Stimulated activated CD8-positive, alpha-beta memory T cell treated with anti-CD3 and anti-CD28 coated beads, Interleukin-4, amount 100 ng/mL, for 4 hours (primary cell): ENCODE measurements around the gene RPH3AL.

ENCODE experiments used
- DNase-seq, 2 donors: peaks; one replicate each; pipeline ENCODE4 v3.0.0-alpha.2; 2020; ENCODE audit warnings: low read depth in 2 of 2, low spot score in 1 of 2

The RPH3AL gene

DNA sequence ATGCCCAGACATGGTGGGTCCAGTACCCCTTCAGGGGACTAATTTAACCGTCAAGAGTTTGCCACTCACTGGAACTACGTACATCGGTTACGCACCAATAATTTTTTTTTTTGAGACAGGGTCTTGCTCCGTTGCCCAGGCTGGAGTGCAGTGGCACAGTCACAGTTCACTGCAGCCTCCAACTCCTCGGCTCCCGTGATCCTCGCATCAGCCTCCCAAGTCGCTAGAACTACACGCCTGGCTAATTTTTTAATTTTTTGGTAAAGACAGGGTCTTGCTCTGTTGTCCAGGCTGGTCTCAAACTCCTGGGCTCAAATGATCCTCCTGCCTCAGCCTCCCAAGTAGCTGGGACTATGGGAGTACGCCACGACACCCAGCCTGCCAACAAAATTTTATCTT is 15.6 kb downstream of the RPH3AL start:
- no peak for DNase-seq

DNA sequence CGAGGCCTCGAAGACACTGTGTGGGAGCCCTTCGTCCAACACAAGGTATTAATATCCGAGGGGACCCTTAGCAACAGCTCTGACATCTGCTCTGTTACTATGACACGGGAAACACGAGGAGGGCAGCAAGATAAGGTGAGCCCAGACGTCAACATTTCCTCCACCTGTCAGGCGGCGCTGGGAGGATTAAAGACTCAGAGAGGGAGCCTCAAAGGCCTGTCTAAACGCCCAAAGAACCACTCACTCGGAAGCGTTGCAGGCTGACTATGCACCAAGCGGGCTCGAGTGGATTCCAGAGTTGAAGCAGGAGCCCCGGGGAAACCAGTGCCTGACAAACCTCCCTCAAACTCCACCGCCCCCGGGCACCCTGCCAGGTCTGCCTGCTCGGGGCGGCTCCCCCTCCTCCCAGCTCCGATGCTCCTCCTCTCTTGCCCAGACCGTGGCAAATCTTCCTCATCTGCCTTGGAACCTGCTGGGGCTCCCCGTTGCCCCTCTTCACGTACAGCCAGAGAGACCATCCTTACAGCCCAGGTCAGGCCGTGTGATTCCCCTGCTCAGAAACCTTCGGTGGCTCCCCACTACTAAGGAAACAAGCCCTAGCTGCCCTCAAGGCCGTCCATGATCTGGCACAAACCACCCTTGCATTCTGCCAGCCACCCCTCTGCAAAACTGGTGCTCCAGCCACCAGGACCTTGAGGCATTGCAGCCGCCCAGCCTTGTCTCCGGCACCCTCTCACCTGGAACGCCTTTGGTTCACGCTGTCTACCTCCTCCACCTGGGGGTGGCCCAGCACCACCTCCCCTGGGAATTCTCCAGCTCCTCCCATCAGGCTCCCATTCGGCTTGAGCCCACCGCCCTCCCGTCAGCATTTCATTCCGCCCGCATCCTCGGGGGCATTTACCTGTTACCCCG is 16.2 kb downstream of the RPH3AL start:
- DNase-seq, result peak in 1 of 2 donors; percentile 7

DNA sequence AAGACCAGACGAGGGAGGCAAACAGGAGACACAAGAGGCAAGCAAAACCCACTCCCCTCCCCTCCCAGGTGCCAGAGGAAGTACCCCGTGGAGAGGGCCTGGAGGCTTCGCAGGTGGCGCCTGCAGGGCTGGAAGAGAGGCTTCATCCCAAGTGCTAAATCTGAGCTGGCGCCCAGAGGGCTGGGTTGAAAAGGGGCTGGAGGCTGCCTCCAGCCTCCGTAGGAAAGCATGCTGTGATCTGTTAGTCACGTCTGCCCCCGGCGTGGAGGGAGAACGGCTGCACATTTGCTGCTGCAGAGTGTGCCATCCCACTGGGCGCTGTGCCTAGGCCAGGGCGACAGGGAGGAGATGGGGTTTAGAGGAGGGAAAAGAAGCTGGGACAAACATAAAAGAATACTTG is 16.9 kb downstream of the RPH3AL start:
- DNase-seq, result no peak

DNA sequence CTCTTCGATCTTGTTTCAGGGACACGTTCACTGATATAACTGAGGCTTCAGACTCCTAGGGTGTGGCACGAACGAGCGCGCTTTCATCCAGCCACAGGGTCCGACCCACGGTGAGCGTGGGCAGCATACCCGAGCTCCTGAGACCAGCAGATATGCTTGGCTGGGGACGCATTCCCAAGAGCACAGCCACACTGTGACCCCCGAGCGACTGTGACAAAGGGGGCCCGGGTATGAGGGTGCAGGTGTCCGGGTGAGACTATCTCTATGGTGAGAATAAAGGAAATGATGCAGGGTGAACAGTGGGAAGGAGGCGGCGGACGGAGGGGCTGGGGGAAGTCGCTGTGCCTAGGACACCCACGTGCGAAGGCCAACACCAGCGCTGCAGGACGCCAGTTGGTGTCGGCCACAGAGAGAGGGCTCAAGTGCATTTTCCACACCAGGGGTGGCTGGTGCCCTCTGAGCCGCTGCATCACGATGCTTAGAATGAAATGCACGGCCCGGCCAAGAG is 17.6 kb downstream of the RPH3AL start:
- DNase-seq, result no peak

DNA sequence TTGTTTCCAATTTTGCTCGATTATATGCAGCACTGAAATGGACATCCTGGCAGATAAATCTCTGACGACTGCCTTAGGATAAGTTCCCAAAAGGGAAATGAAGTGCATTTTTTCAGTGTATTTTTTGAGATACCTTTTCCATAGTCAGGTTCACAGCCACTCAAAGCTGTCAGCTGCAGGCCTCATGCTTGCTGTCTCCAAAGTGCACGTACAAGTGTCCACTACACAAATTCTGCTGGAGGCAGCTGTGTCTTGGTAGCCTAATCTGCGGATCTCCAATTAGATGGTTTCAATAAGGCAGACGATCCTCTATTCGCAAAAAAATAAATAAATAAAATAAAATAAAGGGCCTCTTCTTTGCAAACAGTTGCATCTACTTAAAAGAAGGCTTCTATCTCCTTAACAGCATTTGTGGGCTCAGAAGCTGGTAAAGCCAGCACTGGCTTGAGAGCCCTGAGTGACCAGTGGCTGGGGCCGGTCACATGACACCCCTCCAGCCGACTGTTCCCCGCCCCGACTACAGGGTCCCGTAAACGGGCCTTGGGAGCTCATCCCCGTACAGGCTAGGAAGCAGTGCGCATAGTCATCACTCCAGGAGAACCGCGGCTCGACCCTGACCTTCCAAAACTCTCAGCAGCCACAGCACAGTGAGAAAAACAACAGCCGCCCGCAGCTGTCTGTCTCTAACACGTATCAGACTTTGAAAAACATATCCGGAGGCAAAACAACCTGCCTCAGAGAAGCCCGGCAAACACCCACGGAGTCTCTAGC is 18.8 kb downstream of the RPH3AL start:
- DNase-seq, result no peak

DNA sequence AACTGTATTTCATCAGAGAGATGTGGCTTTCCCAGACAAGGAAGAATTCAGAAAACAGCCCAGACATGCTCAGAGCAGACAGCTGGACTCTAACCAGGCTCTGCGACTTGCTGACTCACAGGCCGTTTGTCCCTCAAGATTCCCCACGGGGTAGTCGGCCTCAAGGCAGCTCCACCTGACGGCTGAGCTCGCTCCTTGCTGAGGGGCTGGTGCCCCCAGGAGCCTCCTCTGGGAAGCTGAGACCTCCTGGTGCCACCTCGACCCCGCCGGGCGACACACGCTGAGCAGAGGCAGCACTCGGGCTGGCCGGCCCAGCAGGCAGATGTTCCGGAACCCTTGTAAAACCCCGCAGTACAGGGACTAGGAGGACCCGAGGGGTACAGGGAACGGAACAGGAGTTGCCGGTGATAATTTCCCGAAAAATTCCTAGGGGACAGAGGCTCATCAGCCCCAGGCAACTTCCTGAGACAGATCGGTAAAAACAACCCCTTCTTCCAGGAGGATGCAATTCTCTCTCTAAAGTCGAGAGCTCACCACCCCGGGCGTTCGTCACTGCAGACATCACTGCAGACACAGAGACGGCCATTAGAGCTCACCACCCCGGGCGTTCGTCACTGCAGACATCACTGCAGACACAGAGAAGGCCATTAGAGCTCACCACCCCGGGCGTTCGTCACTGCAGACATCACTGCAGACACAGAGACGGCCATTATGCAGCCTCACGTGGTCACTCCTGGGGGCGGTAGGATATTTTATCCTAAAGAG is 19.9 kb downstream of the RPH3AL start:
- no peak for DNase-seq

DNA sequence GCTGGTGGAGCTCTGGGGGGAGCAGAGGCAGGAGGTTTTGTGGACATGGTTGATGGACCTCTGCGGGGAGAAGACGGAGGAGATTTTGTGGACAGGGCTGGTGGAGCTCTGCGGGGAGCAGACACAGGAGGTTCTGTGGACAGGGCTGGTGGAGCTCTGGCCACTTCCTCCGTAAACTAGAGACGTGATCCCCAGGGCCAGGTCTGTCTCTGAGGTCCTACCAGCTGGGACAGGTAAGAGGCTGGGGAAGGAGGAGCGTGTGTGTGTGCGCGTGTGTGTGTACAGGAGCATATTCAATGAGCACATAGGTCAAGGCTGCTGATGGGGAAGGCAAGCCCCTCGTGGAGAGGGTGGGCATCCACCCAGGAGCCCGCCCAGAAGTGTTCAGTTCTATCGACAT is 20.6 kb downstream of the RPH3AL start:
- DNase-seq, result no peak

DNA sequence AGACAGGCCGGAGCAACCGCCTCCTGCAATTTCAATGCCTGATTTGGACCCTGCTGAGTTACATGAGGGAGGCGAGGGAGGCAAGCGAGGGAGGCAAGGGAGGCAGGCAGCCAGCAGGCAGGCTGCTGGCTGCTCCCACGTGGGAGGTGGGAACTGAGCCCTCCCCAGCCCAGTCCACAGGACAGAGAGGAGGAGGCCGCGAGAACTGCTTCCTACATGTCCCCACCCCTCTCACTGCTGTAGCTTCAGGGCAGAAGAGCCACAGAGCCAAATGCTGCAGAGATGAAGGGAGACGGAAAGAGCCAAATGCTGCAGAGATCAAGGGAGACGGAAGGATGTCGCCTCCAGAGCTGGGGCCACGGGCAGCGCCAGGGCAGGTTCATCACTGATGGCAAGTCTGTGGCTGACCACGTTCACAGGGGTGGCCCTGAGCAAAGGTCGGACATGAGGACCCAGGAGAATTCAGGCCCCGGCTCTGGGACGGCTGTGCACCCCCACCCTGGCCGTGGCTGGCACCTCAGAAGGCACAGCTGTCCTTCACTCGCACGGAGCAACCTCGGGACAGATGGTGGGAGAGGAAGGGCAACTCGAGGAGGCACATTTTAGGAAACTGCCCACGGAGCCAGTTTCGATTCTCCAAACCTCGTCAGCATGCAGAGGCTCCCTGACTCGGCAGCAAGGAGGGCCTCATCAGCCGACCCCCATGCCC is 21.5 kb downstream of the RPH3AL start:
- no peak for DNase-seq

DNA sequence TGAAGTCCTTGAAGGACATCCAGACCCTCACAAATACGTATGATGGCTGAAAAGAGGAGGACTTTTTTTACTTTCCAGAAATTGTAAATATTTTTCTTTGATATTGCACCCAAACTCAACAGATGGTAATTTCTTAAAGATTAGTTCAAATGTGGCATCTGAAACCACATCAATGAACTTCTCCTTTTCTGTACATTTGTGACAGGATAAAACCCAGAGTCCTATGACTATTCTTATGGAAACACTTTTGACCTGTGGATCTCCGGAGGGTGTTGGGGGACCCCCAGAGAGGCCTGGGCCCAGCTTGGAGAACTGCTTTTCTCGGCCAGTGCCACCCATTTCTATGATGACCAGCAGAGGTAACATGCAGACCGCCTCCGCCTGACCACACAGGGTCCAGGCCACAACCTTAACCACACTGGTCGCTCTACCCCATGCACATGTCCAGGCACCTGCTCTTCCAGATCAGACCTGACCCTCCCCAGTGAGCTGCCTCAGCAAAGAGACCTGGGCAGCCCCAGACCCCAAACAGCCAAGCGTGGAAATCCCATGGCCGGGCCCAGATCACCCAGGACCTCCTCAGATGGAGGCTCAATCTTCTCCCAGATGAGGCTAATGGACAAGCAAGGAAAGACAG is 22.7 kb downstream of the RPH3AL start:
- DNase-seq, result no peak

DNA sequence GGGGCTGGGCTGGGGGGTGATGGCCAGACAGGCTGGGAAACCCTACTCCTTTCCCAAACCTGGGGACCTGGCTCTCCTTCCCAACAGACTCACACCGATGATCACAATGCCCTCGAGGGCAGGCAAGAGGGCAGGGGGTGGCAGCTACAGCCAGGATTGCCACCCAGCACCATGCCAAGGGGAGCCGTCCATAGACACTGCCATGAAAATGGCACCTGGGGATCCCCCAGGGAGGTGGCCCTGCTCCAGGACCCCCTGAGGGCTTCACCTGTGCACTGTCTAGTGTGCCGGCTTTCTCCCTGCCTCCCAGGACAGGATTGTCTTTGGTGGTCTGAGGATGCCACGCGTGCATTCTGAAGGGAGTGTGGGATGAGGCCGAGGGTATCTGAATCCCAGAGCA is 24.6 kb downstream of the RPH3AL start:
- no peak for DNase-seq

DNA sequence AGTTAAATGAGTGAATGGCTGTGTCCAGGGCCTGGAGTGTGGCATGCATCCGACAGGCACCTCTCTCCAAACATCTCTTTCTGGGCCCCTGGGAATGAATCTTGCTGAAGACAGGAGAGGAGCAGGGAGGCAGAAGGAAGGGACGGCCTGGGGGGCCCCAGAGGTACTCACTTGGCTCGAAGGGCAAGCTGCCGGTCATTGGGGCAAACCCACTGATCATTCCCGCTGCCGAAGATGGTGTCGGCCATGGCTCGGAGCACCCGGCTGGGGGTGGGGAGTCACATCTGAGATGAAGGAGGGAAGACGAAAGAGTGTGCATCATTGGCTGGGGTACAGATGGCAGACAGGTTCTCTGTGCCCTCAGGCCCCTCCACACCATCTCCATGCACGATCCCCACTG is 25.3 kb downstream of the RPH3AL start:
- no peak for DNase-seq

DNA sequence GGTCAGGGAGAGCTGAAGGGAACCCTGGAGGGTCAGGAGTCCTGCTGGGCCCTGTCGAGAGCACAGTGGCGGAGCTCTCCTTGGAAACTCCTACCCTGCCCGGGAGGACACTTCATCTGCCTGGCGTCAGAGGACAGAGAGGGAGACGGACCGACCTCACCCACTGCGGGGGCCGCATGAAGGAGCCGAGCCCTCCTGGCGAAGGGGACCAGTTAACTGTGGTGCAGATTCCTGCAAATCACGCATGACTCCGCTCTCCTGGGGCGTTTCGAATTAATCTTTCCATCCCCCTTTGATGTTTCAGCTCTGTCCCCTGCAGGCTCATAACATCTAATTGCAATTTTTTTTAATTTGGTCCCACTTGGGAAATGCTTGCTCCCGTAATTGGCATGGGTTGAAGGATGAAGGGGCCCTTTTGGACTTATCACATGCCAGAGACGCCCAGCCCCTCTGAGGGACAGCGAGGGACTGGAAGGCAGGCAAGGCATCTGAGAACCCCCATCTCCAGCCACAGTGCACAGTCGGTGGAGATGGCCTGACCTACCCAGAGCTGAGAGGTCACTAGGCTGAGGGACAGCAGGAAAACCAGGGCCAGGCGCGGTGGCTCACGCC is 26.5 kb downstream of the RPH3AL start:
- no peak for DNase-seq

DNA sequence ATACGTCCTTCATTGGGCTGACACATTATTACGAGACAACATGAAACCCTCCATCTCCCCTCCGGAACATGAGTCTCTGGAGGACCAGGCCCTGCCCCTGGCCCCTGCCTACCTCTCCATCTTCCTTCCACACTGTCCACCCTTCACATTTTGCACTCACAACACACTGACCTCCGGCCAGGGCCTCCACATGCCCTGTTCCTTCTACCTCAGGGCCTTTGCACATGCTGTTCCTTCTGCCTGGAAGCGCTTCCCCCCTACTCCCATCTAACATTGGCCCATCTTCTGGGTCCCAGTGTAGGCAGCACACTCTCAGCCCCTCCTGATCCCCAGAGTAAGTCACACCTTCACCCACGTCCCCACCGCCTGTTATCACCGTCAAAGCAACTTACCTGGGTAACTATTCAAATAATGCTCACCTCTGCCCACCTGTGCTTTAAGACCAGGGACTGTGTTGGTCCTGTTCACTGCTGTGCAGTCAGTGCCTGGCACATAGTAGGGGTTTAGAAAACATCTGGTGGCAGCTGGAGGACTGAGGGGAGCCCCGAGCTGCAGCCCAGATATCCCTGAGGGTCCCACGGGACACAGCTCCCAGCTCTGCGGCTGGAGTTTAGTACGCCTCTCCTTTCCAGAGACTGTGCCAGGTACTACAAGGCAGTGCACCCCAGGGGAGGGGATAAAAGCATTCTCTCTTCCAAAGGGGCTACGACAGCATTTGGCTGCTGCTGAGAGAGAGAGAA is 27.2 kb downstream of the RPH3AL start:
- DNase-seq, result no peak

DNA sequence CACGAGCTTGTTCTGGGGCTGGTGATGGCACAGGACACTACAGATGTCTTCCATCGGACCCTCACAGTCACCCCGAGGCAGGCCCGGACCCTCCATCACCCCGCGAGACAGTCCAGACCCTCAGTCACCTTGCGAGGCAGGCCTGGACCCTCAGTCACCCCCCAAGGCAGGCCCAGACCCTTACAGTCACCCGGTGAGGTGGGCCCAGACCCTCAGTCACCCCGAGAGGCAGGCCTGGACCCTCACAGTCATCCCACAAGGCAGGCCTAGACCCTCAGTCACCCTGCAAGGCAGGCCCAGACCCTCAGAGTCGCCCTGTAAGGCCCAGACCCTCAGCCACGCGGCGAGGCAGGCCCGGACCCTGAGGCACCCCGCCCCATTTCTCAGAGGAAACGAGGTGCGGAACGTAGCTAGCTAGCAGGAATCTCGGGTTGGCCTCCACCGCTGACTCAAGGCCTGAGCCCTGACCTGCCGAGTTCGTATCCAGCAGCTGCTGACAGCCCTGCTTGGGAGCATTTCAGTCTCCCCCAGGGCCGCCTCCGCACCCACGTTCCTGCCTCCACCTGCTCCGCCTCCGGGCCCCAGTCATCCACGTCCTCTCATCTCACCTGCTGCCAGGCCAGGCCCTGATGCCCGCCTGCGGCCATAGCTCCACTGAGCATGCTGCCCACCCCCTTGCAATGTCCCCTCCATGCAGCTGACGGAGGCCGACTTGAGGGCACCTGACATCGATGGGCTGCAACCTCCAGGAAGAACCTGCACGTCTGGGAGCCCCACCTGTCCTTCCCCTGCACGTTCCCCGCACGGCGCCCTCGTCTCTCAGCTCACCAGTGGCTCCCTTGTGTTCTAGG is 28.7 kb downstream of the RPH3AL start:
- no peak for DNase-seq

DNA sequence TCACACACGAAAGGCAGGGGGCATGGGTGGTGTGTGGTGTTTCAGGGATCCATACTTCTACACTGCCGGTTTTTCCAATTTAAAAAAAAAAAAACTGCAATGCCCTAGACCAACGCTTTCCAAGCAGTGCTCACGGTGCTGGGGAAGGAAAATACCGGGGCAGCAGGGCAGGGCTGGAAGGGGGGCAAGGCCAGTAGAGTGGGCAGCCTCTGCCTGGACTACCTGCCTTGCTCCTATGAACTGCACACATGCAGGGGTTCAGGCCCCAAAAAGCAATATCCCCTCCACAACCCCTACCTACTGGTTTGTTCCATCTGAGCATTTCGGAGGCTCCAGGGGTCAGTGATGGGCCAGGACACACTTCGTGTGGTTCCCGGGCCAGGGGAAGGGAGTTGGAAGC is 29.4 kb downstream of the RPH3AL start:
- DNase-seq, result no peak

DNA sequence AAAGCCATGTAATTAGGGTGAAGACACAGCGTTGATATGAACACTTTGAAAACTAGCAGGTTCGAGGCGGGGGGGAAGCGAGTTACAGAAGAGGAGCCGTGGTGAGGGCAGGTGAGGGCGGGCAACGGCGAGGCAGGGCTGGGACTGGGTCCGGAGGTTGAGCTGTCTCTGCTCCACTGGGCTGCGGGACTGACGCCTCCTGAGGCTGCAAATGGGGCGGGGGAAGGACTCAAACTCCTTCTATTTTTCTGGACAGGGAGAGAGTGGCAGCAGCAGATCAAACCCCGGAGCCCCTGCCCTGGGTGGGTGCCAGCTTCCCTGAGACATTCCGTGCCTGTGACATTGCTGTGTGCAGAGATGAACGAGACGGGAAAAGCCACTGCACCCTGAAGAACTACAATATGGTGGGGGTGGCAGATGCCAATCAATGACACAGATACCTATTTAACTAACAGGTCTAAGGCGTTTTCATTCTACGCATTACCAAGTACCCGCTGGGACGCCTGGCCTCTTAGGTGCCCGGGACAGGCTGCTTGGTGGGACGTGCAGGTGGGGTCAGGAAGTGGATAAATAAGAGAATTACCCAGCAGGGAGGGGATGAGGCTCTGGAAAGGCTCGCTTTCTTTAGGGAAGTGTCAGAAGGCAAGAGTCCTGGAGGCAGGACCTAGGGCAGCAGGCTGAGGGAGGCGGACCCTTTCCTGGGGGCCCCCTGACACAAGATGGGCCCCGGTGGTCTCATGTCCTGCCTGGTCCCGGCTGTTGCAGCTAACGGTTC is 30.4 kb downstream of the RPH3AL start:
- no peak for DNase-seq

DNA sequence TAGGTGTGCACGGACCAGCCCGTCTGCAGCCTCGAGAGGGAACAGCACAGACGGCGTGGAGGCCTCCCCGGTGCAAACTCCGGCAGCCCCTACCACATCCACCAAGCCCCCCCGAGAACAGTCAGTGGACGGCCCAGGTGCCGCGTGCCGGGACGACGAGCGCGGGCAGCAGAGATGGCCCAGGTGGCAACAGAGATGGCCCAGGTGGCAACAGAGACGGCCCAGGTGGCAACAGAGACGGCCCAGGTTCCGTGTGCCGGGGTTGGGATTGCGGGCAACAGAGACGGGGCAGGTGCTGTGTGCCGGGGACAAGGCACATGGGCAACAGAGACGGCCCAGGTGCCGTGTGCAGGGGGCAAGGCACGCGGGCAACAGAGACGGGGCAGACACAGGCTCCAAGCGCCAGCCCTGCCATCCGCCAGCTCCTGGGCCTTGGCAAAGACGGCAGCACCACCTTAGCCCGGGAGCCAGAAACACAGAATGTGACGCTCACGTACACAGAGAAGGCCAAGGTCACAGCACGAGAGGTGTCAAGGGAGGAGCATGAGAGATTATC is 31.1 kb downstream of the RPH3AL start:
- DNase-seq, result no peak
